ENCODE data around the gene NIF3L1. TPM values are rescaled to one million over a fixed set of nuclear protein-coding genes. Genes with fewer than 3 reads are reported as not detected.

Gene NIF3L1
- total and polyA plus RNA-seq, 10 of the 15 experiments (the other 5 are each of a cell fraction or from before 2014, with no cell fraction given): 27.6 to 95.9 (median 53.8) TPM

DNA sequence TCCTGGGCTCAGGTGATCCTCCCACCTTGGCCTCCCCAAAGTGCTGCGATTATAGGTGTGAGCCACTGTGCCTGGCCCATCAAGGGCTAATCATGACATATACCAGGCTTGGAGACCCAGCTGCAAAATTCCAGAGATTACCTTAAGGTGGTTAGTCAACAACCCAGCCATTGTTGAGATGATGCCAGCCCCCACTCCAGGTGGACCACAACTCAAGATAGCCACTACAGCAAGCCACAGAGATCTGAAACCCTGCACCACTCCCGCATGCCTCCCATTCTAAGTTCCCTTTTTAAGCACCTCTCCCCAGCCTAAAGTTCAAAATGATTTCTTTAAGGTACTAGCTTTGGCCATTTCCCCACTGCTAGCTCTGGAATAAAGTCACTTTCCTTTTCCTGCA lies 20.2 kb upstream of the NIF3L1 start (continued):
- TF ChIP-seq, protein P1, sequence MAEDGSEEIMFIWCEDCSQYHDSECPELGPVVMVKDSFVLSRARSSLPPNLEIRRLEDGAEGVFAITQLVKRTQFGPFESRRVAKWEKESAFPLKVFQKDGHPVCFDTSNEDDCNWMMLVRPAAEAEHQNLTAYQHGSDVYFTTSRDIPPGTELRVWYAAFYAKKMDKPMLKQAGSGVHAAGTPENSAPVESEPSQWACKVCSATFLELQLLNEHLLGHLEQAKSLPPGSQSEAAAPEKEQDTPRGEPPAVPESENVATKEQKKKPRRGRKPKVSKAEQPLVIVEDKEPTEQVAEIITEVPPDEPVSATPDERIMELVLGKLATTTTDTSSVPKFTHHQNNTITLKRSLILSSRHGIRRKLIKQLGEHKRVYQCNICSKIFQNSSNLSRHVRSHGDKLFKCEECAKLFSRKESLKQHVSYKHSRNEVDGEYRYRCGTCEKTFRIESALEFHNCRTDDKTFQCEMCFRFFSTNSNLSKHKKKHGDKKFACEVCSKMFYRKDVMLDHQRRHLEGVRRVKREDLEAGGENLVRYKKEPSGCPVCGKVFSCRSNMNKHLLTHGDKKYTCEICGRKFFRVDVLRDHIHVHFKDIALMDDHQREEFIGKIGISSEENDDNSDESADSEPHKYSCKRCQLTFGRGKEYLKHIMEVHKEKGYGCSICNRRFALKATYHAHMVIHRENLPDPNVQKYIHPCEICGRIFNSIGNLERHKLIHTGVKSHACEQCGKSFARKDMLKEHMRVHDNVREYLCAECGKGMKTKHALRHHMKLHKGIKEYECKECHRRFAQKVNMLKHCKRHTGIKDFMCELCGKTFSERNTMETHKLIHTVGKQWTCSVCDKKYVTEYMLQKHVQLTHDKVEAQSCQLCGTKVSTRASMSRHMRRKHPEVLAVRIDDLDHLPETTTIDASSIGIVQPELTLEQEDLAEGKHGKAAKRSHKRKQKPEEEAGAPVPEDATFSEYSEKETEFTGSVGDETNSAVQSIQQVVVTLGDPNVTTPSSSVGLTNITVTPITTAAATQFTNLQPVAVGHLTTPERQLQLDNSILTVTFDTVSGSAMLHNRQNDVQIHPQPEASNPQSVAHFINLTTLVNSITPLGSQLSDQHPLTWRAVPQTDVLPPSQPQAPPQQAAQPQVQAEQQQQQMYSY (CRISPR knock-in tag; IDR thresholded peaks at IDR 0.05): no peak
- no peak for TF ChIP-seq FOXK2 (IDR thresholded peaks at IDR 0.05)
- TF ChIP-seq, protein P2, sequence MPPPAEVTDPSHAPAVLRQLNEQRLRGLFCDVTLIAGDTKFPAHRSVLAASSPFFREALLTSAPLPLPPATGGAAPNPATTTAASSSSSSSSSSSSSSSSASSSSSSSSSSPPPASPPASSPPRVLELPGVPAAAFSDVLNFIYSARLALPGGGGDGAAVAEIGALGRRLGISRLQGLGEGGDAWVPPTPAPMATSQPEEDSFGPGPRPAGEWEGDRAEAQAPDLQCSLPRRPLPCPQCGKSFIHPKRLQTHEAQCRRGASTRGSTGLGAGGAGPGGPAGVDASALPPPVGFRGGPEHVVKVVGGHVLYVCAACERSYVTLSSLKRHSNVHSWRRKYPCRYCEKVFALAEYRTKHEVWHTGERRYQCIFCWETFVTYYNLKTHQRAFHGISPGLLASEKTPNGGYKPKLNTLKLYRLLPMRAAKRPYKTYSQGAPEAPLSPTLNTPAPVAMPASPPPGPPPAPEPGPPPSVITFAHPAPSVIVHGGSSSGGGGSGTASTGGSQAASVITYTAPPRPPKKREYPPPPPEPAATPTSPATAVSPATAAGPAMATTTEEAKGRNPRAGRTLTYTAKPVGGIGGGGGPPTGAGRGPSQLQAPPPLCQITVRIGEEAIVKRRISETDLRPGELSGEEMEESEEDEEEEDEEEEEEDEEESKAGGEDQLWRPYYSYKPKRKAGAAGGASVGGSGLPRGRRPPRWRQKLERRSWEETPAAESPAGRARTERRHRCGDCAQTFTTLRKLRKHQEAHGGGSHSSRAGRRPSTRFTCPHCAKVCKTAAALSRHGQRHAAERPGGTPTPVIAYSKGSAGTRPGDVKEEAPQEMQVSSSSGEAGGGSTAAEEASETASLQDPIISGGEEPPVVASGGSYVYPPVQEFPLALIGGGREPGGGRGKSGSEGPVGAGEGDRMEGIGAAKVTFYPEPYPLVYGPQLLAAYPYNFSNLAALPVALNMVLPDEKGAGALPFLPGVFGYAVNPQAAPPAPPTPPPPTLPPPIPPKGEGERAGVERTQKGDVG (CRISPR knock-in tag; IDR thresholded peaks at IDR 0.05): no peak
- TF ChIP-seq, protein P3, sequence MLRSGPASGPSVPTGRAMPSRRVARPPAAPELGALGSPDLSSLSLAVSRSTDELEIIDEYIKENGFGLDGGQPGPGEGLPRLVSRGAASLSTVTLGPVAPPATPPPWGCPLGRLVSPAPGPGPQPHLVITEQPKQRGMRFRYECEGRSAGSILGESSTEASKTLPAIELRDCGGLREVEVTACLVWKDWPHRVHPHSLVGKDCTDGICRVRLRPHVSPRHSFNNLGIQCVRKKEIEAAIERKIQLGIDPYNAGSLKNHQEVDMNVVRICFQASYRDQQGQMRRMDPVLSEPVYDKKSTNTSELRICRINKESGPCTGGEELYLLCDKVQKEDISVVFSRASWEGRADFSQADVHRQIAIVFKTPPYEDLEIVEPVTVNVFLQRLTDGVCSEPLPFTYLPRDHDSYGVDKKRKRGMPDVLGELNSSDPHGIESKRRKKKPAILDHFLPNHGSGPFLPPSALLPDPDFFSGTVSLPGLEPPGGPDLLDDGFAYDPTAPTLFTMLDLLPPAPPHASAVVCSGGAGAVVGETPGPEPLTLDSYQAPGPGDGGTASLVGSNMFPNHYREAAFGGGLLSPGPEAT (IDR thresholded peaks at IDR 0.05; ENCODE audit: low read depth): no peak
- no peak for TF ChIP-seq EGR1 (IDR thresholded peaks at IDR 0.05; ENCODE audit: borderline replicate concordance in 1 of 2, low read depth in 2 of 2, low read length in 2 of 2)
- no peak for TF ChIP-seq SUZ12 (IDR thresholded peaks at IDR 0.05; ENCODE audit: unreplicated experiment)
